Measurements from ENCODE around the gene KRT86.
A peak's percentile ranks its signal among the peaks of the same experiment; 100 is the strongest.

DNA sequence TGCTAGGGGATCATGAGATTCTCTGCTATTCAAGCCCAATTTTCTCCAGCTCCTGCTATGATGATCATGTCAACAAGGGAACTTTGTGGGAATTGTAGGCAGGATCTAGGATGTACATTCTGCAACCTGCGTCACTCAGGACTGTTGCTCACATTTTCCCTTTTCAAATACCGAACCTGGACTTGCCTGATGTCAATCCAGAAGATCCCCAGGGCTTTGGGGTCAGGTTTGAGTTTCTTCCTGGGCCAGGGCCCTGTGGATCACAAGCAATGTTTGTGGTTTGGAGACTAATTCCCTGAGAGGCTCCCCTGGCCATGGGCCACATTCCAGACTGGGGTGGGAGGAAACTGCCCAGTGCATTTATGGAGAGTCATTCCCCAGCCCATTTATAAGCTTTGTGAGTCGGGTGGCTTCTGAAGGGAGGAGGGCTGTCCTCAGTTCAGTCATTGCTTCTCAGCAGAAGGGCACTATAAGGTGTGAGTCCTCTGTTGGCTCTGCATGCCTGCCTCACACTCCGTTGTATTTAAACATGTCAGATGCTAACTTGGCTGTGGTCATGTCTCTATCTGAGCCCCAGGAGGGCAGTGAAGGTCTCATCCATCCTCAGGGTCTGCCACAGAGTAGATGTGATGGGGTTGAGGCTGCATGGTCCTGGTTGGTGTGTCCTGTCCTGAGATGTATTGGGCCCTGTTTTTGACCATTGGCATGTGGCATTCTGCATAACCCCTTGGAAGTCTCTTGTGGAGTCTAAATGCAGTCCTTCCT lies 6.5 kb downstream of the KRT86 start:
- TF ChIP-seq, protein P1, sequence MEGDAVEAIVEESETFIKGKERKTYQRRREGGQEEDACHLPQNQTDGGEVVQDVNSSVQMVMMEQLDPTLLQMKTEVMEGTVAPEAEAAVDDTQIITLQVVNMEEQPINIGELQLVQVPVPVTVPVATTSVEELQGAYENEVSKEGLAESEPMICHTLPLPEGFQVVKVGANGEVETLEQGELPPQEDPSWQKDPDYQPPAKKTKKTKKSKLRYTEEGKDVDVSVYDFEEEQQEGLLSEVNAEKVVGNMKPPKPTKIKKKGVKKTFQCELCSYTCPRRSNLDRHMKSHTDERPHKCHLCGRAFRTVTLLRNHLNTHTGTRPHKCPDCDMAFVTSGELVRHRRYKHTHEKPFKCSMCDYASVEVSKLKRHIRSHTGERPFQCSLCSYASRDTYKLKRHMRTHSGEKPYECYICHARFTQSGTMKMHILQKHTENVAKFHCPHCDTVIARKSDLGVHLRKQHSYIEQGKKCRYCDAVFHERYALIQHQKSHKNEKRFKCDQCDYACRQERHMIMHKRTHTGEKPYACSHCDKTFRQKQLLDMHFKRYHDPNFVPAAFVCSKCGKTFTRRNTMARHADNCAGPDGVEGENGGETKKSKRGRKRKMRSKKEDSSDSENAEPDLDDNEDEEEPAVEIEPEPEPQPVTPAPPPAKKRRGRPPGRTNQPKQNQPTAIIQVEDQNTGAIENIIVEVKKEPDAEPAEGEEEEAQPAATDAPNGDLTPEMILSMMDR (IDR thresholded peaks at IDR 0.05) = no peak
- peak; percentile 9 for TF ChIP-seq EP300 (IDR thresholded peaks at IDR 0.05; ENCODE audit: low read depth)

Data from transverse colon (tissue), 3 donors.